Prostate gland (tissue), 2 donors: Measurements from ENCODE around the gene ACOT9. TPM values are rescaled to one million over a fixed set of nuclear protein-coding genes. Genes with fewer than 3 reads are reported as not detected.

Experiments used
- DNase-seq: peaks from one replicate; pipeline ENCODE4 v3.0.0-alpha.2; 2019; ENCODE audit warnings: low spot score
- H3K27ac ChIP-seq, 2 donors: fragments of 200-600 bp; sonication (generic); 2 replicates each; pipeline ENCODE4 v1.5.1; 2017 to 2019
- H3K27me3 ChIP-seq: fragments of 200-600 bp; sonication (generic); replicated peaks from 2 replicates; pipeline ENCODE4 v1.5.1; 2019; ENCODE audit not compliant: insufficient read depth
- H3K36me3 ChIP-seq, 2 donors: fragments of 200-600 bp; sonication (generic); 1 replicate in 1 of 2; 2 replicates in 1 of 2; pipeline versions ENCODE4 v1.5.1 to v1.8.1; 2017 to 2019
- H3K4me1 ChIP-seq: fragments of 200-600 bp; sonication (generic); replicated peaks from 2 replicates; pipeline ENCODE4 v1.5.1; 2019
- H3K4me3 ChIP-seq, 2 donors: fragments of 200-600 bp; sonication (generic); 2 replicates each; pipeline ENCODE4 v1.5.1; 2017 to 2019
- H3K9me3 ChIP-seq: fragments of 200-600 bp; sonication (generic); 2 replicates; pipeline ENCODE4 v1.5.1; 2017
- POLR2A ChIP-seq: fragments of 450-650 bp; IDR thresholded peaks from one replicate; pipeline ENCODE4 v1.6.1; 2016; ENCODE audit warnings: antibody characterized with exemption, mild to moderate bottlenecking
- POLR2AphosphoS5 ChIP-seq: sonication (generic); formaldehyde crosslinking; IDR thresholded peaks from one replicate; pipeline ENCODE4 v1.6.1; 2017; ENCODE audit warnings: antibody characterized with exemption
- WGBS: methylation state at CpG from one replicate; pipeline ENCODE4 v1.1.5; 2018; 5-methylcytosine and 5-hydroxymethylcytosine counted together
- intact Hi-C: fragments of 100-400 bp; cut with DNase I; formaldehyde crosslinking; loops from one replicate; pipeline ENCODE4 v1.14.2; 2022
- total RNA-seq, 2 donors: library from RNA; depleted of rRNA; stranded (reverse); fragments of >200 nt; gene quantifications; one replicate each; pipeline ENCODE4 v1.1.0, GENCODE V29; 2016
- TF ChIP-seq, protein P1 (sequence below), 4 experiments: fragments of 200-600 bp in 2 of 4; fragments of 450-650 bp in 2 of 4; sonication (generic) in 2 of 4; IDR thresholded peaks; 1 replicate in 3 of 4; 2 replicates in 1 of 4; pipeline ENCODE4 v1.5.1; 2016 to 2019; ENCODE audit warnings: antibody characterized with exemption in 4 of 4, mild to moderate bottlenecking in 2 of 4, moderate library complexity in 2 of 4

The ACOT9 gene
- total RNA-seq, 2 donors from 2014 or later: 19.6 to 31.5 TPM

DNA sequence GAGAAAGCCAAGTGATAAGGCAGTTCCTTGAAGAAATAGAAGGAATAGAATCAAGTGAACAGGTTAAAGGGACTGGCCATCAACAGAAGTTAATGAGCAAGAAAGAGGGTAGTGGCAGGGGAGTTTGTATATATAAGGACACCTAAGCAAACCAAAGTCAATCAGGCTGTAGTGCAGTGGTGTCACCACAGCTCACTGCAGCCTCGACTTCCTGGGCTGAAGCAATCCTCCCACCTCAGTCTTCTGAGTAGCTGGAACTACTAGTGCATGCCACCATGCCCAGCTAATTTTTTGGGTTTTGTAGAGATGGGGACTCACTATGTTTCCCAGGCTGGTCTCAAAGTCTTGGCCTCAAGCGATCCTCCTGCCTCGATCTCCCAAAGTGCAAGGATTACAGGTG, 15.9 kb downstream of the ACOT9 start:
- WGBS: 100% methylated on average over 2 of the region's 3 CpGs
- no peaks in the 10 kb centered on the region for H3K9me3 ChIP-seq
- no peaks in the 10 kb centered on the region for H3K27me3 ChIP-seq
- H3K4me3 ChIP-seq: no peak overlapping the region
- no peak overlapping the region for H3K27ac ChIP-seq
- no peak for DNase-seq
- H3K36me3 ChIP-seq: no peaks in the 10 kb centered on the region
- intact Hi-C loops: no loop called here
- no peaks in the 10 kb centered on the region for H3K4me1 ChIP-seq
- TF ChIP-seq POLR2A (no peak), POLR2AphosphoS5 (no peak)
- TF ChIP-seq, protein P1, sequence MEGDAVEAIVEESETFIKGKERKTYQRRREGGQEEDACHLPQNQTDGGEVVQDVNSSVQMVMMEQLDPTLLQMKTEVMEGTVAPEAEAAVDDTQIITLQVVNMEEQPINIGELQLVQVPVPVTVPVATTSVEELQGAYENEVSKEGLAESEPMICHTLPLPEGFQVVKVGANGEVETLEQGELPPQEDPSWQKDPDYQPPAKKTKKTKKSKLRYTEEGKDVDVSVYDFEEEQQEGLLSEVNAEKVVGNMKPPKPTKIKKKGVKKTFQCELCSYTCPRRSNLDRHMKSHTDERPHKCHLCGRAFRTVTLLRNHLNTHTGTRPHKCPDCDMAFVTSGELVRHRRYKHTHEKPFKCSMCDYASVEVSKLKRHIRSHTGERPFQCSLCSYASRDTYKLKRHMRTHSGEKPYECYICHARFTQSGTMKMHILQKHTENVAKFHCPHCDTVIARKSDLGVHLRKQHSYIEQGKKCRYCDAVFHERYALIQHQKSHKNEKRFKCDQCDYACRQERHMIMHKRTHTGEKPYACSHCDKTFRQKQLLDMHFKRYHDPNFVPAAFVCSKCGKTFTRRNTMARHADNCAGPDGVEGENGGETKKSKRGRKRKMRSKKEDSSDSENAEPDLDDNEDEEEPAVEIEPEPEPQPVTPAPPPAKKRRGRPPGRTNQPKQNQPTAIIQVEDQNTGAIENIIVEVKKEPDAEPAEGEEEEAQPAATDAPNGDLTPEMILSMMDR (IDR thresholded peaks at IDR 0.05): no peak

DNA sequence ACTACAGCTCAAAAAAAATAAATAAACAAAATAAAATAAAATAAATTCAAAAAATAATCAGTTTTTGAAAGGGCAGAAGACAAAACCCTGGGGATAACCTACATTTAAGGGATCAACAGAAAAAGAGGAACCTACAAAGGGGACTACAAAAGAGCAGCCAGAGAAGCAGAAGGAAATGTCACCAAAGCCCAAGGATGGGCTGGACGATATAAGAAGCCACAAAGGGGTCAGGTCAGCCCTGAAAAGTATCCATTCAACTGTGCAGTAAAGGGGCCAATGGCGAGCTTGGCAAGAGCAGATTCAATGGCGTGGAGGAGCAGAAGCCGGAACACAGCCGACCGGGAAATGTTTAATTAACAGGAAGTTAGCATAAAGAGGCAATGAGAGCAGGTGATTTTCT, 16.9 kb downstream of the ACOT9 start:
- WGBS: 58% methylated on average over 6 of the region's 6 CpGs
- Histone ChIP-seq H3K36me3 (no peaks in the 10 kb centered on the region), H3K4me1 (no peaks in the 10 kb centered on the region), H3K4me3 (no peak overlapping the region), H3K27me3 (no peaks in the 10 kb centered on the region), H3K27ac (no peak overlapping the region), H3K9me3 (no peaks in the 10 kb centered on the region)
- no peak for TF ChIP-seq POLR2A
- TF ChIP-seq, protein P1 (IDR thresholded peaks at IDR 0.05): no peak
- TF ChIP-seq POLR2AphosphoS5: no peak
- DNase-seq: no peak
- intact Hi-C loops: no loop called here

DNA sequence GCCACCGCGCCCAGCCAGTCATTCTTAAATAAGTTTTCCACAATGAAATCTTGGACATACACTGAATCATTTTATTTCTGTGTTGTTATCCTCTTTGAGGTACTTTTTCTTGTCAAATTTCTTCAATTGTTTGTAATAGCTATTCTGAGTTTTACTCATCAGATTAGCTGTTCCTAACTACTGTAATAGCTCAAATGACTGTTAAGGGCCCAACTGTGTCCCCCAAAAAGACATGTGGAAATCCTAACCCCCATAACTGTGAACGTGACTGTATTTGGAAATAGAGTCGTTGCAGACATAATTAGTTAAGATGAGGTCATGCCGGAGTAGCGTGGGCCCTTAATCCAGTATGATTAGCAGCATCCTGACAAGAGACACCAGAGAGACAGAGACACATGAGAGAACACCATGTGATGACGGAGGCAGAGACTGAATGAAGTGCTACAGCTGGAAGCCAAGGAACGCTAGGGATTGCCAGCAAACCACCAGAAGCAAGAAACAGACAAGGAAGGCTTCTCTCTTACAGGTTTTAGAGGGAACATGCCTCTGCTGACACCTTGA, 22.9 kb downstream of the ACOT9 start:
- no peaks in the 10 kb centered on the region for H3K9me3 ChIP-seq
- DNase-seq: no peak
- 79% methylated on average over 8 of the region's 8 CpGs for WGBS

DNA sequence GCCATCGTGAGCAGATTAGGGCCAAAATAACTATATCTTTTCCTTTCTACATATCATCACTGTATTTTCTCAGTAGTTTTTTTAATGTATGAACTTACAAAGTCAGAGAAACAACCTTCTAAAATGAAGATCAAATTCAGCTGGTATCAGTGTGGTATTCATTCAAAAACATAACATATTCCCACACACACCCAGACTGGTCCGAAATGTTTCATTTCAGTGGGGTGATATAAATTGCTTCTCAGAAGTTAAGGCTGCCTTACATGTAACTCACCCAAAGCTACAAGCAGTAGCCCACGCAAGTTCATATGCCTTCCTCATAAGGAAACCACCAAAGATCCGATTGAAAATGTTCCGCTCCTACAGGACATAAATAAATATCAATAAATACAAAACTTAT, 37.8 kb downstream of the ACOT9 start:
- no peaks in the 10 kb centered on the region for H3K9me3 ChIP-seq

More for the DNA sequence above, 22.9 kb downstream of the ACOT9 start:
- no peak for TF ChIP-seq POLR2AphosphoS5
- TF ChIP-seq, protein P1 (IDR thresholded peaks at IDR 0.05): no peak
- TF ChIP-seq POLR2A: no peak
- Histone ChIP-seq H3K27ac (no peak overlapping the region), H3K4me3 (no peak overlapping the region), H3K36me3 (no peaks in the 10 kb centered on the region), H3K4me1 (no peaks in the 10 kb centered on the region), H3K27me3 (no peaks in the 10 kb centered on the region)
- intact Hi-C loops: no loop called here

More for the DNA sequence above, 37.8 kb downstream of the ACOT9 start:
- intact Hi-C loops: no loop called here
- no peak overlapping the region for H3K4me3 ChIP-seq
- no peak overlapping the region for H3K27ac ChIP-seq
- no peaks in the 10 kb centered on the region for H3K36me3 ChIP-seq
- TF ChIP-seq POLR2A (no peak), POLR2AphosphoS5 (no peak)
- TF ChIP-seq, protein P1 (IDR thresholded peaks at IDR 0.05): no peak
- no peaks in the 10 kb centered on the region for H3K4me1 ChIP-seq
- WGBS: 90% methylated on average over 5 of the region's 5 CpGs
- DNase-seq: no peak
- H3K27me3 ChIP-seq: no peaks in the 10 kb centered on the region
